GM21717 (cell line): ENCODE data around the gene NTMT1.
A peak's percentile ranks its signal among the peaks of the same experiment; 100 is the strongest.
"Not testable (repeated sequence)": the region's sequence is repeated elsewhere in the genome, so short reads cannot be mapped to it uniquely, and the experiment has no call there.

Source experiments
- ATAC-seq: cut with Tn5 transposase; IDR thresholded peaks from one replicate; pipeline ENCODE4 v1.9.1; 2021; ENCODE audit warnings: mild to moderate bottlenecking, moderate library complexity; ENCODE audit not compliant: unreplicated experiment

NTMT1 gene, protein sequence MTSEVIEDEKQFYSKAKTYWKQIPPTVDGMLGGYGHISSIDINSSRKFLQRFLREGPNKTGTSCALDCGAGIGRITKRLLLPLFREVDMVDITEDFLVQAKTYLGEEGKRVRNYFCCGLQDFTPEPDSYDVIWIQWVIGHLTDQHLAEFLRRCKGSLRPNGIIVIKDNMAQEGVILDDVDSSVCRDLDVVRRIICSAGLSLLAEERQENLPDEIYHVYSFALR

DNA sequence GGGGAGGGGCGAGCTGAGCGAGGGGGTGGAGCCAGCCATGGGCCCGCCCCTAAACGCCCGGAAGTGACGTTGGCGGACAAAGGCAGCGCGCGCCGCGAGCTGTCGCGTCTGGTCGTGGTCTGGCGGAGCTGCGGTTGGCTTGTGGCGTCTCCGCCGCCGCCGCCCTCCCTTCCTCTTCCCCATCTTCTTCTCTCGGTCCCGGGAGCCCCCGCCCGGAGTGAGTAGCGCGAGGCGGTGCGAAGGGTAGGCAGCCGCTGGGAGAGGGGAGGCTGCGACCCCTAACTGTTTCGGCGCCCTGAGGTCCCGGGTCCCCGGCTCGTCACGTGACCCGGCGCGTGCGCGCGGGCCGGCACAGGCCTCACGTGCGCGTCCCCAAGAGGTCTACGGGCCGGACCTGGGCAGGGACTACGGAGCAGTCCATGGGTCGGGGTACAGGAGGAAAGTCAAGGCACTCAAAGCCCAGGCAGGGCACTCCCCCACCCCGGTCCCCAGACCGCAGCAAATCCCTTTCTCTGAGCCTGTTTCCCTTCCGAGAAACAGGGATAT is at the start of gene NTMT1:
Gene NTMT1, plus strand, starts transcription at position 85 of the 546 bp plus-strand sequence. CDS start 6,541 bp downstream, outside the sequence.
- ATAC-seq = peak; percentile 65

DNA sequence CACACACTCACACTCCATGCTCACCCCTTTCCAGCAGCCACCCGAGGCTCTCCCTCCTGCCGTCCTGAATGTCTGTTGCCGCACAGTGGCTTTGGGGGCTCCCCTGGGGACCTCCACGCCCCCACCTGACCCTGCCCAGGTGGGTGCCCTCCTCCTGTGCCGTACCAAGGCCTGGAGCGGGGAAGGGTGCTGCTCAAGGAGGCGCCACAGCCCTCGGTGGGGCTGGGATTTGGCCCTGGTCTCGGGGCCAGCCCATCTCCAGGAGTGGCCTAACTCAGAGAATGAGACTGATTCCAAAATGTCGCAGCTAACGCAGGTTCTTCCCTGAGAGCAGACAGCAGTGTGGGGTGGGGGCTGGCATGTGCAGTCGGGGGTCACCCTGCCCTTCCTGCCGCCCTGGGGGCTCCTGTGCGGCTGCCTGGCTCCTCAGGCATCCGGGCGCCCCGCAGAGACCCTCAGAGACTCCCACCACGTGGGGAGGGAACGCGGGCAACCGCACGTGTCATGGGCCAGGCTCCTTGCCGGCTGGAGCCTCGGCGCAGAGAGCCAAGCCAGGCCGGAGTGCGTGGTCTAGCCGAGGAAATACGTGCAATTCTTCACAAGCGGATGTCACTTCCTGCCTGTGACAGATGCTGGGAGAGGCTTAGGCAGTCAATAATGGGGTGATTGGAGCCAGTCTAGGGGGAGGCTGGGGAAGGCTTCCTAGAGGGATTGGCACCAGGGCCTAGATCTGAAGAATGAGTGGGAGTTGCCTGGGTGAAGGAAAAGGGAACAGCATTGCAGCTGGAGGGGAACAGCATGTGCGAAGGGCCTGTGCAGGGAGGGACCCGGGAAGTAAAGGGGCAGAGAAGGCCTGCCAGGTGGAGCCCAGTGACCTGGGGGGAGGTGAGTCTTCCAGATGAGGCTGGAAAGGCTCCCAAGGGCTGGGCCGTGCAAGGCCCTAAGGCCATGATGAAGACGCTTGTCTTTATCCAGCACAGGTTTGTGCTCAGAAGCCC is 49.1 kb upstream of the NTMT1 start:
- ATAC-seq = no peak

DNA sequence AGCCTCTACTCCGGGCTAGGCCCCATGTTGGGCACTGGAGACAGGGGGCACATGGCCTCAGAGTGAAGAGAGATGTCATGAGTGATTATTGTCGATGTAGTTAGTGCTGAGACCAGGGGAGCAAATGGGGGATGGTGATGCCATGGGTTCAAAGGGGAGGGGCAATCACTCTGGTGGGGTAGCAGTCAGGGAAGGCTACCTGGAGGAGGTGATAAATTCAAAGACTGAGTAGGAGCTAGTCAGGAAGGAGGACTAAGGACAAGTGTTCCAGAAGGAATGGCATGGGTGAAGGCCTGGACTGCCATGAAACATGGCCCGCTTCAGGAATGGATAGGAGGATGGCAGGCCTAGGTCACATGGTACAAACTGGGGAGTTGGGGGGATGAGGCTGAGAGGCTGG is 46.7 kb upstream of the NTMT1 start:
- ATAC-seq = no peak

DNA sequence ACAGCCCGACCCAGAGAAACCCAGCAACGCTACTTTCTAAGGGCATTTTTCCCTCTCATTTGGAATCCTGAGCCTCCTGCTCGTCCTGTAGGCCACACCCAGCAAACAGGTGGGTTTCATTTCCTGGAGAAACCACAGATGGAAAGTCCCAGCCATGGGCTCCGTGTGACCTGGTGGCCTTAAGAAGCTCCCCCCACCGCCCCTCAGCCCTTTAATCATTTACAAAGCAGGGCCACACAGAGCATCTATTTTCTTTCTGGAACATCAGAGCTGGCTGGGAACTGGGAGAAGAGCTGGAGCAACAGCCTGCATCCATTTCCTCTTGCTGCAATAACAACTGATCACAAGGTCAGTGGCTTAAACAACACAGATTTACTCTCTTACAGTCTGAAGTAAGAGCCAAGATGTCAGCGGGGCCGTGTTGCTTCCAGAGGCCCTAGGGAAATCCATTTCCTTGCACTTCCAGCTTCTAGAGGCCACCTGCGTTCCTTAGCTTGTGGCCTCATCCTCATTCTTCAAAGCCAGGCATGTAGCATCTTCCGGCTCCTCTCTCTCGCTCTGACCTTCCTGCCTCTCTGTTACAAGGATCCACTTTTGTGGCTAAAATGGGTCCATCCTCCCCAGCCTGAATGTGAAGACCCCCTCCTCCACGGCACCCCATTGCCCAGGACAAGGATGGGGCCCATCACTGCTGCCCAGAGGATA is 45.6 kb upstream of the NTMT1 start:
- ATAC-seq = peak; percentile 53

DNA sequence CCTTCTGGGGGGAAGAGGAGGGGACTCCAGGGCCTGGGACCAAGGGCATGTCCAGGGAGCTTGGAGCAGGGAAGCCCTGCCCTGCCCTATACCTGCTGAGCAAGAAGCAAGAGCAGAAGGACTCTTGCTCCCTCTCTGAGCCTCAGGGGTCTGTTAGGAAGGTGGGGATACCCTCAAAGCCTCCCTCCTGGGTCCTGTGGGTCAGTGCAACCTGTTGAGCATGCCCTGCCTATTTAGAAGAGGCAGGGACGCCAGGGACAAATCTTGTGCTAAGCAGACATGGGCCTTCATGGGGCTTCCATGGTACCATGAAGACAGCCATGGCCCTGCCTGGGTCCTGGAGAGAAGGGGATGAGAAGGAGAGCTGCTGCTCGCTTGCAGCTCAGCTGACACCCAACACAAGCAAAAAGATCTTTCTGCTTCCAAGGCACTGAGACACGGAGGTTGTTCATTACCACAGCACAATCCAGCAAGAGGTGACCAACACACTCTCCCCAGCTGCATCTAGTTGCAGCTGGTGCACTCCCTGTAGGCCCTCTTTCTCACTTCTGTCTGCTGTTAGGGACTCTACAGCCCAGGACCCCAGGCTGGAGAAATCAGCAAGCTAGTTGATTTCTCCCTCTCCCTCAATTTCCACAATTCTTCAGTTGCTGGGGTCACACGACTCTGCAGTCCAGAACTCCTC is 44.3 kb upstream of the NTMT1 start:
- no peak for ATAC-seq

DNA sequence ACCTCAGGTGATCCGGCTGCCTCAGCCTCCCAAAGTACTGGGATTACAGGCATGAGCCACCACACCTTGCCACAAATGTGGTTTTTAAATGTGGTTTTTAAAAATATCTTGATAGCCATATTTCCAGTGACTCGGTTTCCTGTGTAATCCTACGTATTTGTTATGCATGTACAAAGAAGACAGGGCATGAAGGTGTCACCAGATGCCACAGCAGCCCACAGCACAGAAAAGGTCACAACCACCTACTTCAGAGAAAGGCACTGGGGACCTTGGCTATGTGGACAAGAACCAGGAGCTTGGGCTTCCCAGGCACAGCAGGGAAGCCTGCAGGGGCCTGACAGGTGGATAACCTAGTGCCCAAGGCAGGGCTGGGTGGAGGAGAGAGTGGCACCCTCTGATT is 43.1 kb upstream of the NTMT1 start:
- ATAC-seq = no peak

DNA sequence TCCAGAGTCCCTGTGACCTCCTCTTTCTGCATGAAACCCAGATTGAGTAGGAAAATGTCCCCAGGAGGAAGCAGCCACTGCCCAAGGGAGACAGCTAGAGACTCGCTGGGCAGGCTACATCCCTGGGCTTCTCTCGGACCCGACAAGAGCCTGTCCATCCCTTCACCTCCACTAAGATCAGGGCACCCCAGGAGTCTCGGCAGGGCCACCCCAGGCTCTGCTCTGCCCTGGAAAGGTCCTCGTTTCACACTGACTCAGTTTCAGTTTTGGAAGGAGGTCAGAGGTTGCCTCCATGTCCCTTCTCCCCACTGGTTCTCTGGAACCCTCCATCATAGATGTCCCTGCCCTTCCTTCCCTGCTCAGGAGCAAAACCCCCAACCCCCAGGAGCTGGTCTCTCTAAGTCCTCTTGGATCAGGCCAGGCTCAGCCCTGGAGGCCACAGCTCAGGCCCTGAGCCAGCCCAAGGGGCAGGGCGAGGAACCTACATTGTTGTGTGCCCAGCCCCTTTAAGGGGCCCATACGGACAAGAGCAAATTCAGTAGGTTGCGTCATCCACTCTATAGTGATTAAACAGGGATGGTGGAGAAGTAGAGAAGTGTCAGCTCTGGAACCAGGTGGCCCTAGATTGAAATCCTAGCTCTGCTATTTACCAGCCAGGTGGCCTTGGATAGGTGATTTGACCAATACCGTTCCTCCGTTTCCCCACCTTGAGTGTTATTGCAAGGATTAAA is 42.5 kb upstream of the NTMT1 start:
- ATAC-seq = no peak

DNA sequence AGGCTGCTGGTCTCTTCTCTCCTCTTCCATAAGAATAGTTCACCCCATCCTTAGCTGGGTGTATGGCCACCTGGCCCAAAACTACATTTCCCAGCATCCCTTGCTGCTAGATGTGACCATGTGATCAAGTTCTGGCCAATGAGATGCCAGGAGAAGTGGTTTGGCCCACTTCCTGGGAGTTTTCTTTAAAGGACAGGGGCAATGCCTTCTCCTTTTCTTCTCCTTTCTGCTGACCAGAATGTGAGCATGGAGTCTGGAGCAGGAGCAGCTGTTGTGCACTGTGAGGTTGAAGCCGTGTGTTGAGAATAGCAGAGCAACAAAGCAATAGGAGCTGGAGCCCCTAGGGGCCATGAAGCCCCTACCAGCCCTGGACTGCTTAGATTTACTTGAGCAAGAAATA is 41.8 kb upstream of the NTMT1 start:
- no peak for ATAC-seq

DNA sequence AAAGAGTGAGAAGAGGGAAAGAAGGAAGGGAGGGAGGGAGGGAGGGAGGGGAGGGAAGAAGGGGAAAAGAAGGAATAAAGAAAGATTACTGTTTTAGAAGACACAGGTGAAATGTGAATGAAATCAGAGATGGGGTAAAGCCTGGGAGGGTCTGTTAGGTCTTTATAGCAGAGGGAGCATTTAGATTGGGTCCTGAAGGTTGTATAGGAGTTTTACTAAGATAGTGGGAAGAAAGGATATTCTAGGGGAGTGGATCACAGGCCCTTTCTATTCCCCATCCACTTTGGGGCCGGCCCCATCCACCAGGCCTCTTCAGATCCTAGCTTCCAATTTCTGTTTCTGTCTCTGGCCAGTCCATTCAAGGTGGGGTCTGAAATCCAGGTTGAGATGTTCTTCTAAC is 40.6 kb upstream of the NTMT1 start:
- ATAC-seq = no peak

DNA sequence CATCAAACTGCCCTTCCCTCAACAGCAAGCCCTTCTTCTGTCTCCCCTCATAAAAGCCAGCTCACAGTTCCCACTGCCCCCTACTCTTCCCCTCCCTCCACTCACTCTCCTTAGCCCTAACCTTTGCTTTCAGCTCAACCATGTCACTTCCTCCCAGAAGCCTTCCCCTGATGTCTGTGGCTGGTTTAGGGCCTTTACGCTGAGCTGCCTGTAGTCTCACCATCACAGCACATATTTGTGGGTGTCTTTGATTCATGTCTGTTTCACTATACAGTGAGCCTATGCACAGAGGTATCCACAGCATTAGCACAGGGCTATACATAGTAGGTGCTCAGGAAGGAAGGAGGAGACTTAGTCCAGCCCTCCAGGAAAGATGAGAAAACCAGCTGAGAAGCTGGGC is 39.7 kb upstream of the NTMT1 start:
- ATAC-seq = no peak

DNA sequence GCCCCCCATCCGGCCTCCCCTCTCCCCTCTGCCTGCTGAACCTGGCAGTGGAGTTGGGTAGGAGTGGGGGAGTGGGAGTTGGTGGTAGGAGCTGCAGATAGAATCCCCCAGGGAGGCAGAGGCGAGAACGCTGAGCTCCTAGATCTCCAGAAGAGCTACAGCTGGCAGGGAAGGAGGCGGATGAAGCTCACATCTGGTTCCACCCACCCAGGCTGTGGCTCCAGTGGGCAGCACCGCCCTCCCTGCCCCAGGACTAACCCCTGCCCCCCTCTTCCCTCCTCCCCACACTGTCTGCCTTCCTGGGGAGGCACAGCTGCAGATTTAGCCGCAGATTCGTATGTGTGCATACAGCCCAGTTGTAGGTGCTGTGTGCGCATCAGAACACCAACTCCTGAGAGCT is 39.3 kb upstream of the NTMT1 start:
- ATAC-seq = no peak

DNA sequence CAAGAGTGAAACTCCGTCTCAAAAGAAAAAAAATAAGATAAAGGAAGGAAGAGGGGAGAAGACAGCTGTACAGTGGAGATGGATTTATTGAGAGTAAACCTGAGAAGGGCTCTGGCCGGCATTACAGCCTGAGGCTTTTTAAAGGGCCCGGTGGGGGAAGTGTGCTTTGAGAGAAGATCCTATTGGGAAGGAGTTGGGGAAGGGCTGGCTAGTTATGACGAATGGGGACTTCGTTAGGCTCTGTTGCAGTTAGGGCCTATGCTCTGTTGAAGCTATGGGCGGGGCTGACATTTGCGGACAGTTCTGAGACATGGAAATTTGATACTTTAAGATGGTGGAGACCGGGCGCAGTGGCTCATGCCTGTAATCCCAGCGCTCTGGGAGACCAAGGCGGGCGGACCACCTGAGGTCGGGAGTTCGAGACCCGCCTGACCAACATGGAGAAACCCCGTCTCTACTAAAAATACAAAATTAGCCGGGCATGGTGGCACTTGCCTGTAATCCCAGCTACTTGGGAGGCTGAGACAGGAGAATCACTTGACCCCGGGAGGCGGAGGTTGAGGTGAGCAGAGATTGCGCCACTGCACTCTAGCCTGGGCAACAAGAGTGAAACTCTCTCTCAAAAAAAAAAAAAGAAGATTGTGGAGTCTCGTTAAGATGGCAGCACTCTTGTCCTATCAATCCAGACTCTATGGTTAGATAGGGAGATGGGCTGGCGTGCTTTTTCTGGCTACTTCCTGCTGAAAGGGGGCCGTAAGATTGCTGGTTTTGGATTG is 38.3 kb upstream of the NTMT1 start:
- no peak for ATAC-seq

DNA sequence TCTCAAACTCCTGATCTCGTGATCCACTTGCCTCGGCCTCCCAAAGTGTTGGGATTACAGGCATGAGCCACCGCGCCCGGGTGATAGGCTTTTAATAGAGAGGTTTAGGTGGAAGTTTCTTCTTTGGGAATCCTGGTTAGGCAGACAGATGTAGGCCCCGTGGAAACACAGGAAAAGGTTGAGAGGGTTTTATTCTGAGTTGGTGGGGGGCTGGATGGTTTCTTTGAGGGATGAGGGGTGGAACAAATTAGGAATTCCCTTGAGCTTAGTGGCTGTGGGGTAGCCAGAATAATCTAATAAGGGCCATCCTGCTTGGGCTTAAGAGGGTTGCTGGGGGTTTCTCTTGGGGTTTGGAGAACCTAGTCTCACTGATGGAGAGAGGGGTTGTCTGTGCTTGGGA is 35.5 kb upstream of the NTMT1 start:
- no peak for ATAC-seq

DNA sequence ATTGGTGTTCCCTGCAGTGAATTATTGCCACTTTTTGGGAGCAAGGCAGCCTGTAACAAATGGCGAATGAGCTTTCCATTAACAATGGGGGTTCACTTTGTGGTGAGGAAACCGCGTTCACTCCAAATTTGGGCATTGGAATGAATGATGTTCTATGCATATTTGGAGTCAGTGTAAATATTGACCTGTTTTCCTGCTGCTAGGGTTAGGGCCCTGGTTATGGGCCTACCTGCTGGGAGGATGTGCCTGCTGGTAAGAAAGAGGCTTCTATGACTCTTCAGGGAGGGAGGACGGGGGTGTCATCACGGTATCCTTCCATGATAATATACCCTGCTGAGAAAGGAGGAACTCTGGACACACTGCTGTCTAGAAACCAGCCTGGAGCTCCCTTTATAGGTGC is 34.0 kb upstream of the NTMT1 start:
- ATAC-seq = no peak

DNA sequence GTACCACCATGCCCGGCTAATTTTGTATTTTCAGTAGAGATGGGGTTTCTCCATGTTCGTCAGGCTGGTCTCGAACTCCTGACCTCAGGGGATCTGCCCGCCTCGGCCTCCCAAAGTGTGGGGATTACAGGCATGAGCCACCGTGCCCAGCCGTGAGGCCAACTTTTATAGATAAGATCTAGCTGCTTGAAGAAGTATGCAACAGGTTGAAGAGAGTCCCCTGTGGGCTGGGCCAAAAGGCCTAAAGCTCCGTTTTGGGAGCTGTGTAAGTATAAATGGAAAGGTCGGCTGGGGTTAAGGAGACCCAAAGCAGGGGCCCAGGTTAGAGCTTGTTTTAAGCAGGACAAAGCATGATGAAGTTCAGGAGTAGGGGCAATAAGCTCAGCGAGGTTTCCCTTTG is 33.2 kb upstream of the NTMT1 start:
- not testable (repeated sequence) for ATAC-seq

DNA sequence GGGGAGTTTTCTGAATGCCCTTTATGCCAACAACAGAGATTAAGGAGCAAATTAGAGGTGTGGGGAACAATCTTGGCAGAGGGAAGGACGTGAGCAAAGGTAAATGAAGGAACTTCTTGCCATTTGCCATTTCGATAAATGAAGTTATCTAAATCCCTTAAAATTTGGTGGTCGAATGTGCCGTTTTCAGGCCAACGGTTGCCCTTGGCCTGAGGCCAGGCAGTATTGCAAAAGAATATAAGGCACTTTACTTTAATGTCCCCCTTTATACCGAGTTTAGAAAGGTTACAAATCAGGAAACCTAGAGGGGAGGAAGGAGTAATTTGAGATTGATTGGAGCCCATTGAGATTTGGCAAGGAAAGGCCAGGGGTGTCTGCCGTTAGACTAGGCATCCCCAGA is 31.3 kb upstream of the NTMT1 start:
- no peak for ATAC-seq

DNA sequence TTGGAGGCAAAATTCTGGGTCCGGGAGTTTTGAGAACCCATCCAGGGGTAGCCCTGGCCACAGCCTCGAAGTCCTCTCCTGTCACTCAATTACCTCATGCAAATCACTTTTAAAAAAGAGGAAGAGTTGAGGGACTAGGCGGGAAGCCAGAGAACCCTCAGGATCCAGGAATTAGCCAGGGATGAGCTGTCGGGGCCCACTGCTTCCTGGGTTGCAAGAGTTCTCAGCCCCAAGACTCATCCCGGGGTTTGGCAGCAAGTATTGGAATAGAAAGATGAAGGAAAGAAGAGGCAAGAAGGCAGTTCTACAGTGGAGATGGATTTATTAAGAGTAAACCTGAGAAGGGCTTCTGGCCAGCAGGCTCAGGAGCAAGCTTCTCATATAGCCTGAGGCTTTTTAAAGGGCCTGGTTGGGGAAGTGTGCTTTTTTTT is 30.6 kb upstream of the NTMT1 start:
- ATAC-seq = no peak

DNA sequence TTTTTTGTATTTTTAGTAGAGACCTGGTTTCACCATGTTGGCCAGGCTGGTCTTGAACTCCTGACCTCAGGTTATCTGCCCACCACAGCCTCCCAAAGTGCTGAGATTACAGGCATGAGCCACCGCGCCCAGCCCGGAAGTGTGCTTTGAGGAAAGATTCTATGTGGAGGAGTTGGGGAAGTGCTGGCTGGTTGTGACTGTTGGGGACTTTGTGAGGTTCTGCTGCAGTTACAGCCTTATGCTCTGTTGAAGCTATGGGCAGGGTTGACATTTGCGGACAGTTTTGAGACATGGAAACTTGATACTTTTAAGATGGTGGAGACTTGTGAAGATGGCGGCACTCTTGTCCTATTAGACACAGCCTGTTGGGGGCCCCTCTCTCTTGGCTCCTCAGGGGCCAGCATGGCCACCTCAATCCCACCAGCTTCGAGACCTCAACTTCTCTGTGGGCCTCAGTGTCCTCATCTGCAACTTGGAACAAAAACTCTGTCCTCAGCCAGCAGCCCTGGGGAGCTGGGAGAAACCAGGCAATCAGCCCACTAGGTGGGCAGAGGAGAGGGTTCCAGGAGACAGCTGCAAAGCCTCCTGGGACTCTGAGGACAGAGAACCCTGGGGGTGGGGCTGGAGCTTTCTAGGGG is 29.9 kb upstream of the NTMT1 start:
- ATAC-seq = no peak
